Measurements from ENCODE around the gene SLC2A14.
"Not testable (repeated sequence)": the region's sequence is repeated elsewhere in the genome, so short reads cannot be mapped to it uniquely, and the experiment has no call there.

Gene SLC2A14

DNA sequence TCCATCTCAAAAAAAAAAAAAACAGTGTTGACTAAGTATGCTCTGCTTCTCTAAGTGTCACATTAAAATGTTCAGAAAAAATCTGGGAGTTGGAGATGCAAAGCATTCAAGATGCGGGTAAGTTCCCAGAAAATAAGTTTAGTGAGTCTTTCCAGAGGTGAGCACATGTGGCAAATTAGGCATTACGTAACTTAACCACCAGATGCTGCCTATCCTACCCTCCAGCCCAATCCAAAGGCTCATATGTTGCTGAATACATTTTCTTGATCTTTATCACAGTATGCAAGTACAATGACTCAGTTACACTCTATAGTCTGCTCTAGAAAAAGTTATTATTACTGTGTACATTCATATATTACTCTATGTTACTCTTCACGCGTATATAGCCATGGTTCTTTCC, 3.6 kb downstream of the SLC2A14 start:
- DNase-seq (ENCODE audit: low read depth) = no peak

DNA sequence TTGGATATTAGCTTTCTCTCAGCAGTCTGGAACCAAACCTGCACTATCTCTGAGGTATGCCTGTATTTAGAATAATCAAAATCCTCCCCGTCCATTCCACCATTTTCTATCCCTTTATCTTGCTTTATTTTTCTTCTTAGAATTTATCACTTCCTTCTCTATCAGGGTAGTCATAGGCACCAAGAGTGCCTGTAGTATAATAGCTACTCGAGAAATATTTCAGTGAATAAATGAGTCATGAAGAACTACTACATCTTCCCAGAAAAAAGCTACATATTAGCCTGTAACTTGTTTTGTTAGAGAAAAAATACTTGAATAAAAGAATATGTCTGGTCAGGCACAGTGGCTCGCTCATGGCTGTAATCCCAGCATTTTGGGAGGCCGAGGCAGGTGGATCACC, 4.3 kb downstream of the SLC2A14 start:
- no peak for DNase-seq (ENCODE audit: low read depth)

DNA sequence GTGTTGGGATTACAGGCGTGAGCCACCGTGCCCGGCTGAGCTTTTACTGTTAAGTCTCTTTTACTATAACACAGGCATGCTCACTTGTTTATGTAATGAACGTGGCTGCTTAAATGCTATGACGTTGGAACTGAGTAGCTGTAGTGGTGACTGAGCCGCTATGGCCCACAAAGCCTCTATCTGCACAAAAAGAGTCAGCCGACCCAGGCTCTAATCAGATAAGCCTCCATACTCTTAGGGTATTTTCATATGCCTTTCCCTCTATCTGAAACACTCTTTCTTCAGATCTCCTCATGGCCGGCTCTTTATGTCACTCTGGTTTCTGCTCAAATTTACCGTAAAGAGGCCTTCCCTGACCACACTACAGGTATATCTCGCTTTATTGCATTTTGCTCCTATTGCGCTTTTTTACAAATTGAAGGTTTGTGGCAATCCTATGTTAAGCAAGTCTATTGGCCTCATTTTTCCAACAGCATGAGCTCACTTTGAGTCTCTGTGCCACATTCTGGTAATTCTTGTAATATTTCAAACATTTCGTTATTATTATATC, 8.0 kb downstream of the SLC2A14 start:
- no peak for DNase-seq (ENCODE audit: low read depth)

DNA sequence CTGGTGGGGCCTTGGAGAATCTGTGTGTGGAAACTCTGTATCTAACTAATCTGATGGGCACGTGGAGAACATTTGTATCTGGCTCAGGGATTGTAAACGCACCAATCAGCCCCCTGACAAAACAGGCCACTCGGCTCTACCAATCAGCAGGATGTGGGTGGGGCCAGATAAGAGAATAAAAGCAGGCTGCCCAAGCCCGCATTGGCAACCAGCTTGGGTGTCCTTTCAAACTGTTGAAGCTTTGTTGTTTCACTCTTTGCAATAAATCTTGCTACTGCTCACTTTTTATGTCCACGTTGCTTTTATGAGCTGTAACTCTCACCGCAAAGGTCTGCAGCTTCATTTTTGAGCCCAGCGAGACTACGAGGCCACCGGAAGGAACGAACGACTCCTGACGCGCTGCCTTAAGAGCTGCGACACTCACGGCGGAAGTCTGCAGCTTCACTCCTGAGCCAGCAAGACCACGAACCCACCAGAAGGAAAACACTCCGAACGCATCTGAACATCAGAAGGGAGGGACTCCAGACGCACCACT, 9.8 kb downstream of the SLC2A14 start:
- DNase-seq (ENCODE audit: low read depth) = peak; percentile 18

DNA sequence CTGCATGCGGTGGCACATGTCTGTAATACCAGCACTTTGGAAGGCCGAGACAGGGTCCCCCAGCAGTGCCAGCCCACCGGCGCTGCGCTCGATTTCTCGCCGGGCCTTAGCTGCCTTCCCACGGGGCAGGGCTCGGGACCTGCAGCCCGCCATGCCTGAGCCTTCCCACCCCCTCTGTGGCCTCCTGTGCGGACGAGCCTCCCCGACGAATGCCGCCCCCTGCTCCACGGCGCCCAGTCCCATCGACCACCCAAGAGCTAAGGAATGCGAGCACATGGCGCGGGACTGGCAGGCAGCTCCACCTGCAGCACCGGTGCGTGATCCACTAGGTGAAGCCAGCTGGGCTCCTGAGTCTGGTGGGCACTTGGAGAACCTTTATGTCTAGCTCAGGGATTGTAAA, 10.4 kb downstream of the SLC2A14 start:
- not testable (repeated sequence) for DNase-seq (ENCODE audit: low read depth)

DNA sequence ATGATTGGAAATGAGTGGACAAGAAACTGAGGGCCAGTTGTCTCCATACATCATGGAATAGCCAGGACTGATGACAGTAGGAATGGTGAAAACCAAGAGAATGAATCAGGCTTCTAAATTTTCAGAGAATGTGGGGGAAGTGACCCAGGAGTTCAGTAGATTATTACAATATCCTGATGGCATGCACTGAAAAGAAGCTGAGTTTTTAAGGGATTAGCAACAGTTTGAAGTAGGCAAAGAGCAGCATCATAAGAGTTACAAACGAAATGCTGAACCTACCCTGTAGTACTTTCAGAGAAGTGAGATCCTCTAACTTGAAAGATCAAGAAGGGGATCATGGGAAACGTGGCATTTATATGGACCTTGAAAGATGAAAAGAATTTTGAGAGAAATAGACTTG, 13.2 kb downstream of the SLC2A14 start:
- DNase-seq (ENCODE audit: low read depth) = no peak

DNA sequence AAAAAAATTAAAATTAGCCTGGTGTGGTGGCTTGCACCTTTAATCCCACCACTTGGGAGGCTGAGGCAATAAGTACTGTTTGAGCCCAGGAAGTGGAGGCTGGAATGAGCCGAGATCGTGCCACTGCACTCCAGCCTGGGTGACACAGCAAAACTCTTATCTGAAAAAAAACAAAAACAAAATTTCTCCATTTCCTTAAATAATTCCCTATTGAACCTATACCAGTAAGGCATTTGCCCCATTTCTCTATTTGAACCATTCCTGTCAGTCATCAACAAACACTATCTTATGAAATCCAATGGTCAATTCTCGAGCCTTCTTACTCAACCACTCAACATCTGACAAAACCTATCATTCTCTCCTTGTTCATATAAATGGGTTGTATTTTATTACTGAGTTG, 14.7 kb downstream of the SLC2A14 start:
- no peak for DNase-seq (ENCODE audit: low read depth)

DNA sequence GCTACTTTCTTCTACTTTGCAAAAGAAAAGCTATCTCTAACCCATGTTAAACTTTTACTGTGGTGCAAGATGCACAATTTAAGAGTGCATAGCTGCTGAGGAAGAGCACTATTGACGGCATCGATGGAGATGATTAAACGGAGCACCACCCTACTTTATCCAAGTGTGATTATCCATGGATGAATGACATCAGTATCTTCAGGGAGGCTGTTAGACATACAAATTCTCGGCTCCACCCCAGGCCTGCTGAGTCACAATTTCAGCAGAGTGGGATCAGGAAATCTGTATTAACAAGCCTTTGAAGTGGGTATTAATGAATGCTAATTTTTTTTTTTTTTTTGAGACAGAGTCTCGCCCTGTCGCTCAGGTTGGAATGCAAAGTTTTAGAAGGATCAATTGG, 16.2 kb downstream of the SLC2A14 start:
- no peak for DNase-seq (ENCODE audit: low read depth)

DNA sequence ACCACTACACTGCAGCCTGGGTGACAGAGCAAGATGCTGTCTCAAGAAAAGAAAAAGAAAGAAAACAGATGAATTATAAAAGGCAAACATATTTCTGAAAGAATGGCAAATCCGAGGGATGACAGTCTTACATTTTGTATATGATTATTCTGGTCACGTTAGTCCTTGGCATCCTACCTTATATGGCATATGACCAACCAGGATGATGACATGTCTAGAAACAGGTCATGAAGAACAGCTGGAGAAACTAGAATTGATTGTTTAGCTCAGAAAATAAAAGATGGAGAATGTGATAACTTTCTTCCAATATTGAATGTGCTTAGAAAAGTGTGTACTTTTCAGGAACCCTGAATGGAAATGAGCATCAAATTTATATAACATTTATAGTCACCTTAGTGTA, 19.2 kb downstream of the SLC2A14 start:
- no peak for DNase-seq (ENCODE audit: low read depth)

DNA sequence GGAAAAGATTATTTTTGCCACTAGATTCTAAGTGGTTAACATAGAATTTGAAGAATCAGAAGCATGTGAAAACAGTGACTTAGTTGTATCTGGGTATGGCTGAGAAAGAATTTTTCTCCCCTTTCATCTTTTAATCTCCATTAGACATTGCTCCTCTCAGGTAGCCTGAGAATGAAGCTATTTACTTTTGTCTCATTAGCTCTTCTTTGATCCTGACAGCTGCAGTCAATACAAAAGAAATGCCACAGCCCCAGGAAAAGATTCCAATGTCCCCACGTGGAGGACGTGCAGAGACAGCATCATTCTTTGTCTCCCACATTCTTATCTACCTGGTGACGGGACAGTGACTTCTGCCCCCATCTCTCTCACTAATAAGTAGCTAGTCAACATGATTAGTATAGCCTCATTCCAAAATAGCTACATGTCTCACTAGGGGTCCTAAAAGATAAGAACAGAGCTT, 21.1 kb downstream of the SLC2A14 start:
- not testable (repeated sequence) for DNase-seq (ENCODE audit: low read depth)

DNA sequence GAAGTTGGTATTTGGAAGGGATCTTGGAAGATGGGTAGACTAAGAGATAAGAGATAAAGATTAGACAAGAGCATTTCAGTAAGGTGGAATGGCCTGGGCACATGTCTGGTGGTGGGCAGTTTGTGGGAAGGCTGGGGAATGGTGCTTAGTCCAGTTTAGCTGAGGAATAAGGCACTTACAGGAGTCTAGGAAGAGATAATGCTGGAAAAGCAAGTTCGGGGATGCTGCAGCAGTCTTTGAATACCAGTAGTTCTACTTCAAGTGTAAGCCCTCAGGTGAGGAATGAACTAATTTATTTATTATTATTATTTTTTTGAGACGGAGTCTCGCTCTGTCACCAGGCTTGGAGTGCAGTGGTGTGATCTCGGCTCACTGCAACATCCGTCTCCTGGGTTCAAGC, 22.6 kb downstream of the SLC2A14 start:
- DNase-seq (ENCODE audit: low read depth) = not testable (repeated sequence)

DNA sequence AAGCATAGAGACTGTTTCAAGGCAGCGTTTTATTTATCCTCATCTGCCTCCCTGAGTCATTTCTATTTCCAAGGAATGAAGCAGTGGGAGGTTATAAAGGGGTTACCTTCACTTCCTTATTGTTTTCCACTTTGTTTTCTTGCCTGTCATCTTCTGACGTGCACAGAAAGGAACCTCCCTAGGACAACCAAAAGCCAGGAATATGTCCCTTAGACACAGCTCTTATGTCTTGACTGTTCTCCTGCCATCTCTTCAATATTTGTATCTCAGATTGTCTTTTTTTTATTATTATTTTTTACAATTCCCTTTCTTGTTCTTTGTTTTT, 24.7 kb downstream of the SLC2A14 start:
- not testable (repeated sequence) for DNase-seq (ENCODE audit: low read depth)

DNA sequence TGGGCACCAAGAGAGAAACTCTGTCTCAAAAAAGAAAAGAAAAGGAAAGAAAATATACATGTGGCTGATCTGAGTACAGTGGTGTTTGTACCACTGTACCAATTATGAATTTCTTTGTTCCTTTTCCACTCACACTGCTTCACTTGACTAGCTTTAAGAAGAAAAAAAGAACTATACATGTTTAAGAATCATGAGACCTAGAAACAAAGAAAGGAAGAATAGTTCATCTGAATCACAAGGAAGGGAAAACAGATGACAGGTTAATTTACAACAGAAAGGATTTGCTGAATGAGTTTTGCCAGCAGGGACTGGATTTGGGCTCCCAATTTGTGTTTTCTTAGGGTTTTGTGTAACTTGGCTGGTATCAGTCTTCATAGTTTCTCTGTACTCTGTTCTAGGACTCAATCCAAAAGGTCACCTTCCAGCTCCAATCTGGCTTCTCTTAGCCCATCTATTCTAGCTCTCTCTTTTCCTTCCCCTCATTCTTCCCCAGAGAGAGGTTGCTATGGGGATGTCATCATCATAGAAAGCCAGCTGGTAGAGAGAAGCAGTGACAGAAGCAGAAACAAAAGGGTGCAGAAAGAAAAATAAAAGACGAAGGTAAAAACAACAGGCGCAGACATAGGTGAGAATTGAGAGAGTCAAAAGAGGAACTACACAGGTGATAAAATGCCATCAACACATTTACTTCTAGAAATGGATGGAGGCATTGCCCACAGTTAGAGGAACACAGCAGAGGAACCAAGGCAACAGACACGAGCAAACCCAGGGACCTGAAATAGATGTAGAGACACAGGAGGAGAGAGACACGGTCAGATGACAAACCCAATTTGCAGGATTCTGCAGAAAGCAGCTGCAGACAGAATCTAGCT, 25.3 kb downstream of the SLC2A14 start:
- DNase-seq (ENCODE audit: low read depth) = not testable (repeated sequence)

DNA sequence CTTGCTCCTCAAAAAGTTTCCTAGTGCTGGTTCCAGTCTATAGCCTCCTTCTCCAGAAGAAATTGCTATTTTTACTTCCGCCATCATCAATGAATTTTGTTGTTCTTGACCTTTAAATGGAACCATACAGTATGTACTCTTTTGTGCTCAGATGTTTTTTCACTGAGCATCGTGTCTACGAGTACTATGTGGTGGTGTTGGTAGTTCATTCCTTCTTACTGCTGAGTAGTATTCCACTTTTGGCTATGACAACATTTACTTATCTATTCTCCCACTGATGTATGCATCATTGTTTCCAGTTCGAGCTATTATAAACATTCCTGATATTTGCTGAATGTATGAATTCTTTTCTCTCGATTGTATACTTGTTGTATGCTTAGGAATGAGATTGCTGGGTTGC, 28.6 kb downstream of the SLC2A14 start:
- DNase-seq (ENCODE audit: low read depth) = no peak

DNA sequence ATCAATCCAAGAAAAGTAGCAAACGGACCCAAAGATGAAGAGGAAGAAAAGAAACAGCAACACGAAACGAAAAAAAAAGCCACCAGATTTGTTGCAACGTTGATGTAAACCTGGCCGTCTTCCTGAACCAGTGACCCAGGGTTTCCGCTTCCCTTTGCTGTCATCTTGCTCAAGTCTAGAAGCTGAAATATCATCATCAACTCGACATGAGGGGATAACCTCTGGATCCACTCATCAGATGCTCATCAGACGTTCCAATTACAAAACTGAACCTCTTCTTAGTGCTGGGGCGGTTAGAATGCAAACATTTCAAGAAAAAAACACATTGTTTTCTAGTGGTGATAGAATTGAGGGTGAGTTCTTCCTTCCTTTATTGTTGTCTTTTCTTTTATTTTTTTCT, 29.1 kb downstream of the SLC2A14 start:
- not testable (repeated sequence) for DNase-seq (ENCODE audit: low read depth)

DNA sequence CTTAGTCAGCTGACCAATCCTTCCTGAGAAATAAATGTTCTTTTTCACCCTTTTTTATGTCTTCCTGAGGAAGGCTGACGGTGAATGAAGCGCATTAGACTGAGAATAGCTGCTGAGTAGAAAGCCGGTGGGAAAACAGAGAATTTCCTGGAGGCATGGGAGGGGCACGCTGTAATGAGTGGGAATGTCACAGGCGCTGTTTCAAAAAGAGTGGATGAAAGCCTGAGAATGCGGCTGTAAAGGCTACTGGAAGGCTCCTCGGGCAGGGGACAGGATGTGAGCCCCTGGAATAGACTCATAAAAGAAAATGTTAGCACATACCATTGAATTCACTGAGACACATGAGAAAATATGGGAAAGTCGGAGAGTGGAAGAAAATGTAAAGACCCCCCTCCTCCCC, 29.6 kb downstream of the SLC2A14 start:
- not testable (repeated sequence) for DNase-seq (ENCODE audit: low read depth)

DNA sequence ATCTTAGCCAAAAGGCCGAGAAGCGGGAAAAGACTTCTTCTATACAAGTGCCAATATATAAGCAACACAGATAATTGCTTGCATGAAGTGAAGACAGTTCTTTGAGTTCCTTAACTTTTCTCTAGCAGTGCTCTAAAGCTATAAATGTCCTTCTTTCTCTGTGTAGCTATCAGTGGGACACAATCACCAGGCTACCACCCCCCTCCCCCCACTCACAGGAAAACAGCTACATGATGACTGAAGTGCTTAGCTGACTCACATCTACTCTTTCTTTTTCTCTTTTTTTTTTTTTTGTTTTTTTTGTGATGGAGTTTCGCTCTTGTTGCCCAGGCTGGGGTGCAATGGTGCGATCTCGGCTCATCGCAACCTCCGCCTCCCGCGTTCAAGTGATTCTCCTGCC, 30.3 kb downstream of the SLC2A14 start:
- DNase-seq (ENCODE audit: low read depth) = not testable (repeated sequence)

DNA sequence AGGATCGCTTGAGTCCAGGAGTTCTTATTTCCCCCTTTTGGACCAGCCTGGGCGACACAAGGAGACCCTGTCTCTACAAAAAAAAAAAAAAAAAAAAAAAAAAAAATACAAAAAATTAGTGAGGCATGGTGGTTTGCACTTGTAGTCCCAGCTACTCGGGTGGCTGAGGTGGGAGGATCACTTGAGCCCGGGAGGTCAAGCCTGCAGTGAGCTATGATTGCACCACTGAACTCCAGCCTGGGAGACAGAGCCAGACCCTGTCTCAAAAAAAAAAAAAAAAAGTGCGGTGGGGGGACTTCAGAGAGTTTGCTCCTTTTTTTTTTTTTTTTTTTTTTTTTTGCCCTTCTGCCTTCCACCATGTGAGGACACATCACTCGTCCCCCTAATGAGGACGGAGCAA, 32.9 kb downstream of the SLC2A14 start:
- not testable (repeated sequence) for DNase-seq (ENCODE audit: low read depth)

DNA sequence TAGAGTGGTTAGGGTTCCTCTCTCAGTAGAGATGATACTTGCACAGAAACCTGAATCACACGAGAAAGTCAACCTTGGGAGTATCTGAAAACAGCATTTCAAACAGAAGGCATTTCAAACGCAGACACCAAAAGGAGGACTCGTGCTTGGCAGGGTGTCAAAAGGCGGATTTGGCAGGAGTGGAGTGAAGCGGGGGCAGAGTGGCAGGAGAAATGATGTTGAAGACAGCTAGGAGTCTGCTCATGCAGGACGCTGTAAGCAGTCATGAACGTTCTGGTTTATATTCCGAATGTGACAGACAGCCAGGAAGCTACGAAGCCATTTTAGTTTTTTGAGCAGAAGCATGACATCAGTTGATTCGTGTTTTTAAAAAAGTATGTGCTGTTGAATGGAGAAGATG, 33.5 kb downstream of the SLC2A14 start:
- not testable (repeated sequence) for DNase-seq (ENCODE audit: low read depth)

DNA sequence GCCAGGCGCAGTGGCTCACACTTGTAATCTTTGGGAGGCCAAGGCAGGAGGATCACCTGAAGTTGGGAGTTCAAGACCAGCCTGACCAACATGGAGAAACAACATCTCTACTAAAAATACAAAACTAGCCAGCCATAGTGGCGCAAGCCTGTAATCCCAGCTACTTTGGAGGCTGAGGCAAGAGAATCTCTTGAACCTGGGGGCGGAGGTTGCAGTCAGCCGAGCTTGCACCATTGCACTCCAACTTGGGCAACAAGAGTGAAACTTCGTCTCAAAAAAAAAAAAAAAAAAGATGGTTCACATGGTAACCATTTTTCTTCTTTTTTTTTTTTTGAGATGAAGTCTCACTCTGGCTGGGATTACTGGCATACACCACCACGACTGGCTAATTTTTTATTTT, 35.3 kb downstream of the SLC2A14 start:
- no peak for DNase-seq (ENCODE audit: low read depth)

DNA sequence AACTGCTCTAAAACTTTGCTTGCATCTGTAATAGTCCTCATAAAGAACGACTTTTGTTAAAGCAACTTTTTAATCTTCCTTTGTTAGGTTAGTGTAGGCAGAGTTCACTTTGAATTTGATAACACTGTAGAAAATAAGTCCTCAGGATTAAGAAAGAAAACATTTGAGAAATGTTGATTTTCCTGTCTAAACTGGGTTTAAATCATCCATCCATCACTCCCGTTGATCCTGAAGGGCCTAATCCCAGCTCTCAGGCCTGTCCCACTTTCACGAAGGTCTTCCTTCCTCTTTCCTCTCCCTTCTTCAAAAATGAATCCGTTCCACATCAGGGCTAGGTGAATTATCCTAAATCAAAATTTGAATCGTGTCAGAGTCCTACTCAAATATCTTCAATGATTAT, 36.9 kb downstream of the SLC2A14 start:
- DNase-seq (ENCODE audit: low read depth) = no peak

DNA sequence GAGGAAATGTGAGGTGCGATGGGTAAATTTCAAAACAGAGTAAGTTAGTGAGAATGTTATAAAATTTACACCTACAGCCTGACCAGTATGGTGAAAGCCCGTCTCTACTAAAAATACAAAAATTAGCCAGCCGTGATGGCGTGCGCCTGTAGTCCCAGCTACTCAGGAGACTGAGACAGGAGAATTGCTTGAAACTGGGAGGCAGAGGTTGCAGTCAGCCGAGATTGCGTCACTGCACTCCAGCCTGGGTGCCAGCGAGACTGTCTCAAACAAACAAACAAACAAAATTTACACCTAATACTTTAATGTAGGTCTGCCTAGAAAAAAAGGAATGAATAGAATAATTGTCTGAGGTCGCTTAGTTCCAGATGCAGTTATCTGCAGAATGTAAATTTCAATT, 37.6 kb downstream of the SLC2A14 start:
- DNase-seq (ENCODE audit: low read depth) = no peak

DNA sequence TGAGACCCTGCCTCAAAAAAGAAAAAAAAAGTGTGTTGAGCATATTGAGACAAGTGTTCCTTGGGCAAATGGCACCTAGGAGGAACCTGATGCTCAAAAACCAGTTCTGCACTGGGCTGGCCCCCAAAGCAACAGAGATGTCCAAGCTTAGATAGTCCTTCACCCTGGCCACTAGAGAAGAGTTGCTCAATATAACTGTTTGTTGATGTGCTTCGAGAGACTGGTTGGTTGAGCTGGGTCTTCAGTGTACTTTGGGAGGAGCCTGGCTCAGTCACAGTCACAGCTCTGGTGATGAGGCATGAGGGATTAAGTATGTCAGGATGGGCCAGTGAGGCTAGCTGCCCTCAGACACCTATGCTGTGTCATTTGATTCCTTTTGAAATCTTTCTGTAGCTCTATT, 38.0 kb downstream of the SLC2A14 start:
- DNase-seq (ENCODE audit: low read depth) = no peak

DNA sequence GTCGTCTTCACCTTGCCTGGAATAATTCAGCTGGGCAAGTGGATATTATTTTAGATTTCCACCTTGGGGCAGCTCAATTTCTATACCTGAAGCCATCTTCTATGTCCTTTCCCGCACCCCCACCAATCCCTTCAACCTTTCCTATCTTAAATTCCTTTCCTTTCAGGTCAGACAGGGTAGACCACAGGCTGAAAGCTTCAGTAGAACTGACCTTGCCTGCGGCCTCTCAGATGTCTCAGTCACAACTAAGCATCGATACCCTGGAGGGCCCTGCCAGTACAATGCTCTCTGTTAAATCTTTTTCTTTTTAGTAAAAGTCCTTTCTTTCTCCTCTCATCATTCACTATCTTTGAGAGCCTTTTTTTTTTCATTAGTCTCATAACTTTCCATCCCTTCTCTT, 38.9 kb downstream of the SLC2A14 start:
- DNase-seq (ENCODE audit: low read depth) = no peak
